Measurements from ENCODE around the gene FEZ2.

GRCh38 chr2:36589230-36589630, 8.7 kb downstream of the FEZ2 start:
- no peak for TF ChIP-seq CTCF (IDR thresholded peaks at IDR 0.05)
- no peak for TF ChIP-seq POLR2A (IDR thresholded peaks at IDR 0.05)

Measured in tibial nerve (tissue), 3 donors.